Mesodermal cell (in vitro differentiated cells): ENCODE measurements around the gene AGAP1.

Source experiments
- H3K27ac ChIP-seq: 2 replicates; pipeline ENCODE4 v1.7.0; 2013; ENCODE audit warnings: mild to moderate bottlenecking, low read depth, low read length, moderate library complexity; ENCODE audit not compliant: severe bottlenecking
- H3K36me3 ChIP-seq: 2 replicates; pipeline ENCODE4 v1.7.1; 2013; ENCODE audit warnings: mild to moderate bottlenecking, low read length, moderate library complexity; ENCODE audit not compliant: control insufficient read depth, insufficient read depth
- H3K4me1 ChIP-seq: one replicate; pipeline ENCODE4 v1.7.1; 2013; ENCODE audit warnings: mild to moderate bottlenecking, low read length; ENCODE audit not compliant: insufficient read depth, control insufficient read depth, poor library complexity, severe bottlenecking
- H3K4me3 ChIP-seq: 2 replicates; pipeline ENCODE4 v1.7.0; 2013; ENCODE audit warnings: low read length, control low read depth, mild to moderate bottlenecking; ENCODE audit not compliant: insufficient read depth, poor library complexity, severe bottlenecking; ENCODE audit errors: extremely low read depth
- H3K9me3 ChIP-seq: 2 replicates; pipeline ENCODE4 v1.7.1; 2013; ENCODE audit warnings: mild to moderate bottlenecking, low read length, moderate library complexity; ENCODE audit not compliant: control insufficient read depth
- WGBS, 2 experiments: methylation state at CpG; one replicate each; pipeline ENCODE4 v1.1.5; 2013; ENCODE audit warnings: missing lambda C conversion rate in 2 of 2; ENCODE audit not compliant: insufficient coverage in 2 of 2; 5-methylcytosine and 5-hydroxymethylcytosine counted together

AGAP1 gene

DNA sequence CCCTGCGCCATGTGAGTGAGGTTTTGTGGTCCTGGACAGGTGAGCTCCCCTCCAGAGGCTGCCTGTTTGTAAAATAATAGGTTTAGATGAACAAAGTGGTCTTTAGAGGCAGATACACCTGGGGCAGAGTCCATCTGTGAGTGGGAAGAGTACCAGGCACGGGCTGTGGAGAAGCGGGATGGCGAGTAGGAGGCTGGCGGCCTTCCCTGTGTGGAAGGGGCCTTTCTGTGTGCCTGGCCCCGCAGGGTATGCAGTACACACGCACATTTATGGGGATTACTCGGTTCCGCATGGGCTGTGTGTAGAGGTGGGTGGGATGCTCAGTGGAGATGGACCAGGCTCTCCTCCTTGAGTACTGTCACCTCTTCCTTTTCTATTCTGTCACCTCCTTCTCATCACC is 64.1 kb downstream of the AGAP1 start:
- no peaks in the 10 kb centered on the region for H3K9me3 ChIP-seq
- no peaks in the 10 kb centered on the region for H3K36me3 ChIP-seq
- H3K4me3 ChIP-seq, result no peak overlapping the region
- WGBS, 2 experiments, result 90 to 100% methylated on average over 2 to 5 of the region's 9 CpGs
- H3K27ac ChIP-seq, result no peak overlapping the region
- H3K4me1 ChIP-seq, result peaks cover 27% of the 10 kb centered on the region

DNA sequence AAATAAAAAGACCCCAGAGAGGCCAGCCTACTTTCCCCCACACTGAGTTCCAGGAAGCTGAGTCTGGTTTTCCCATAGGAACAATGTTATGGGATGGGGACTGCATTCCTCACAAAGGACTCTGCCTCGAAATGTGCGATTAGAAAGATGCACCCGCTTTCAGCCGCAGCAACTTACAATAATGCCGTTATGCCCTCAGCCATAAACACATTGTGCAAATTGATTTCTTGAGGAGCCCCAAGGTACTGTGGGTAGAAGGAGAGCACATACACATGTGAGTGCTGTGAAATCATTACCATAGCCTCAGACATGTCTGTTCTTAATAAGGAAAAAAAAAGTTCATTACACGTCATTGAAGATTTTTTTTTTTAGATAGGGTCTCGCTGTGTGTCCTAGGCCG is 64.7 kb downstream of the AGAP1 start:
- no peak overlapping the region for H3K4me3 ChIP-seq
- no peaks in the 10 kb centered on the region for H3K36me3 ChIP-seq
- no peaks in the 10 kb centered on the region for H3K9me3 ChIP-seq
- H3K27ac ChIP-seq, result no peak overlapping the region
- 95 to 98% methylated on average over 6 to 8 of the region's 8 CpGs for WGBS, 2 experiments
- peaks cover 28% of the 10 kb centered on the region for H3K4me1 ChIP-seq

DNA sequence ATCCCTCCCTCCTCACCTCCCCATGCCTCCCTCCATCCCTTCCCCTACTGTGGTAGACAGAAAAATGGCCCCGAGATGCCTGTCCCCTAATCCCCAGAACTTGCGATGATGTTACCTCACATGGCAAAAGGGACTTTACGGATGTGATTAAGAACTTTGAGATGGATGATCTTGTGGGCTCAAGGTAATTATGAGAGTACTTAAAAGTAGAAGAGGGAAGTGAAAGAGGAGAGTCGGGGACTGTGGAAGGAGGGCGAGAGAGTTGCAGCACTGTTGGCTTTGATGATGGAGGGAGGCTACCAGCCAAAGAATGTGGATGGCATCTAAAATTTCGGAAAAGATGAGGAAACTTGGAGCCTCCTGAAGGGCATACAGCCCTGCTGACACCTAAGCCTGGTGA is 66.5 kb downstream of the AGAP1 start:
- H3K27ac ChIP-seq, result no peak overlapping the region
- WGBS, 2 experiments, result 91 to 98% methylated on average over 3 to 5 of the region's 6 CpGs
- H3K4me3 ChIP-seq, result no peak overlapping the region
- H3K4me1 ChIP-seq, result peaks cover 22% of the 10 kb centered on the region
- H3K9me3 ChIP-seq, result no peaks in the 10 kb centered on the region
- H3K36me3 ChIP-seq, result no peaks in the 10 kb centered on the region

DNA sequence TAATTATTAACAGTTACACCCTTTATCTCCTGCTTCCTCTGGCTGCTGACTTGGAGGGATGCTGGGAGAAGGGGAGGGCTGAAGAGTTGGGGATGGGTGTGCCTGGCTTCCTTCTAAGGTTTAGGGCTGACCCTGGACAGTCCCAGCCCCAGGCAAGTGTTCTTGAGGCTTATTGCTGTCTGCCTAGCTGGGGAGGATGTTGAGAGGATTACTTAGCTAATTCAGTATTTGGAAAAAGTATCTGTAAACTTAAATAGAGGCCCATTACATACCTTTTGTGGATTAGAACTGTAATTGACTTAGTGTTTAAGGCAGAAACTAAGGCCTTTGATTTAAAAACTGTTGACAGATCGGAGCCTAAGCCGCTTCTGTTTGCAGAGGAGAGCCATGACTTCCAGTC is 67.6 kb downstream of the AGAP1 start:
- Histone ChIP-seq H3K27ac (no peak overlapping the region), H3K4me1 (peaks cover 22% of the 10 kb centered on the region), H3K9me3 (no peaks in the 10 kb centered on the region), H3K4me3 (no peak overlapping the region), H3K36me3 (no peaks in the 10 kb centered on the region)
- WGBS, 2 experiments, result 82 to 90% methylated on average over 2 of the region's 2 CpGs

DNA sequence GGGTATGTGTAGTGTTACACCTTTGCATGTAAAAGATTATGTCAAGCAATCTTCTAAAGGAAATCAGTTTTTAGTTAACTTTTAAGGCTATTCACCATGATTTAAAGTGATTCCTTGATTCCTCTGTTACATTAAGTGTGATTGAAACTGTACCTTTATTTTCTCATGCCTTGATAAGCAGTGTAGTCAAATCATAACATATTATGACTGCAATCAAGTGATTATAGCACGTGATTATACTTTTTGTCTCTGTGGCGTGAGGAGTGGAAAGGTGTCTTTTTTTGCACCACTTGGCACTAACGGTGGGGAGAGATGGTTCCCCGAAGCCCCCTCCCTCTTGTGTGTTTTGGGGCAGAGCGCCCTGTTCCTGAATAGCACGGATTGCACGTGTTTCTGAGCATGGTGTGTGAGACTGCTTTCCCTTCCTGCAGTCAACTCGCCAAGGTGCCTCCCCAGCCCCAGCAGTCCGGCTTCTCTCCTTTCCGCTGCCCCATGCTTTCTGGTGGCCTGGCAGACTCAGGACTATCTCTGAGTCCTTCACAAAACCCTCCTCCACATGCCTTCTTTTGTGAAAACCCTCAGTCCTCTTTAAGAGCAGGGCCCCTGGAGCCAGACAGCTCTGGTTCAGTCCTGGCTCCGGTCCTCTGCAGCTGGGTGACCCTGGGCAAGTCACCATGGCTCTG is 68.4 kb downstream of the AGAP1 start:
- Histone ChIP-seq H3K4me1 (peaks cover 22% of the 10 kb centered on the region), H3K27ac (no peak overlapping the region), H3K9me3 (no peaks in the 10 kb centered on the region), H3K36me3 (peaks cover 1% of the 10 kb centered on the region), H3K4me3 (no peak overlapping the region)
- WGBS, 2 experiments, result 67 to 77% methylated on average over 6 to 10 of the region's 11 CpGs

DNA sequence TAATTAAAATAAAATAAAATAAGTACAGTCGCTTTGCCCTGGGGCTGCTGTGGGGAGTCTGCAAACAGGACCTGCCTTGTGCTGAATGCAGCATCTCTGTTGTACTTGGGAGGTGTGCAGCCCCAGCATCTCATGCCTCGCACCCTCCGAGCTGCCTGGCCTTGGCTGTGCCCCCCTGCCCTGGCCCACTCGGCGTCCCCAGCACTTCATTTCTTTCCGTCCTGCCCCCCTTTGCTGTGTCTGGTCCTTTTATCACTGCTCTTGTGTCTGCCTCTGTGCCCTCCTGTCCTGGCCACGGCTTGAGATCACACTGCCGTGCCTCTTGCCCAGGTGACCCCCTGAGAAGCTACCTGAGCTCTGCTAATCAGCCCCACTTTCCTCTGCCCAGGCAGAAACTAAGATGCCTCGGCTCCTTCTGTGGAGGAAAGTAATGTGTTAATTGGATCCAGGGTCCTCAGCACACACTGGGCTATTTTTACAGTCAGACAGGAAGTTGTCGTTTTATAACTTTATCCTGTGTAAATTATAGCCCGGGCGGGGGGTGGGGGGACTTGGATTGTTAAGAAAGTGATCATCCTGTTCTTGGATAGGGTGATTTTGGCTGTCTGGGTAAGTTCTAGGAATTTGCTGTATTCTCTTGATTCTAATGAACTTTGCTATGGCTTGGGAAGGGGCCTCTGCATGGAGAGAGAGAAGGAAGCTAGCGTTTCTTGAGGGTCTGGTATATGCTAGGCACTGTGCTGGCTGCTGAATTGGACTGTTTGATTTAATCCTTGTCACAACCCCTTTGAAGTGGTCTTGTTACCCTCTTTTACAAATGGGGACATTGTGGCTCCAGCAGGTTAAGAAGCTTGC is 69.4 kb downstream of the AGAP1 start:
- peaks cover 18% of the 10 kb centered on the region for H3K4me1 ChIP-seq
- 84 to 85% methylated on average over 9 to 12 of the region's 13 CpGs for WGBS, 2 experiments
- H3K27ac ChIP-seq, result no peak overlapping the region
- H3K4me3 ChIP-seq, result no peak overlapping the region
- H3K9me3 ChIP-seq, result peaks cover 5% of the 10 kb centered on the region
- H3K36me3 ChIP-seq, result peaks cover 7% of the 10 kb centered on the region

DNA sequence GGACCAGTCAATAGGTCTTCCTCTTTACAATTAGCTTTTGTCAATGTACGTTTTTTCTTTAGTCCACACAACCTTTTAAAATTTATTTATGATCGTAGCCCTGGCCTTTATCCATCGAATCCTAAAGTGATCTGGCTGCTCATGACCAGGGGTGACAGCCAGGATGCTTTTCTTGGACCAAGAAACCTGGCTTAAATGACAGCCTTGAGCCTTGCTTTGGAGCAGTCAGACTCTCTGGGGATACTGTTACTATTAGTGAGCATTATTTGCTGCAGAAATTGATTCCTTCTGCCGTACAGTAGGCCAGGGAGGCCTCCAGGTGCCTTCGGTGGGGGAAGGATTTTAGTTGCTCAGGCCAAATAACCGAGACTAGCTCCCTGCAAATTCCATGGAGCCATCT is 70.2 kb downstream of the AGAP1 start:
- H3K27ac ChIP-seq, result no peak overlapping the region
- WGBS, 2 experiments, result 91 to 95% methylated on average over 6 of the region's 6 CpGs
- peaks cover 13% of the 10 kb centered on the region for H3K9me3 ChIP-seq

DNA sequence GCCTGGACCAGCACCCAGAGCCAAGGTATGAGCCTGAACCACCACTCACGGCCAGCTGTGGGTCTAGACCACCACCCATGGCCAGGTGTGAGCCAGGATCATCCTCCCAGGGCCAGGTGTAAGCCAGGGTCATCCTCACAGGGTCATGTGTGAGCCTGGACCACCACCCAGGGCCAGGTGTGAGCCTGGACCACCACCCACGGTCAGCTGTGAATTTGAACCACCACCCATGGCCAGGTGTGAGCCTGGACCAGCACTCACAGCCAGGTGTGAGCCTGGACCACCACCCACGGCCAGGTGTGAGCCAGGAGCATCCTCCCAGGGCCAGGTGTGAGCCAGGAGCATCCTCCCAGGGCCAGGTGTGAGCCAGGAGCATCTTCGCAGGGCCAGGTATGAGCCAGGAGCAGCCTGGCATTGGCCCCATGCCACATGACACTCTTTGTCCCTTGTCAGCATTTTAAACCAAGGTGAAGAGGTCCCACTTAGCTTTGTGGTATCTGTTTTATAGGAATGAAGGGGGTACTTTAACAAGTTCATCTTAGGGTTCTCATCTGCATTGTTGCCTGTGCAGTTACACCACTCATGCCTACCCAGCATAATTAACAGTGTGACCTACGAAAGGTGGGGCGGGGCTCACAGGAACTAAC is 71.2 kb downstream of the AGAP1 start:
- peaks cover 16% of the 10 kb centered on the region for H3K9me3 ChIP-seq
- H3K36me3 ChIP-seq, result peaks cover 12% of the 10 kb centered on the region
- WGBS, 2 experiments, result 96 to 100% methylated on average over 3 to 4 of the region's 6 CpGs
- no peak overlapping the region for H3K4me3 ChIP-seq
- H3K4me1 ChIP-seq, result peaks cover 24% of the 10 kb centered on the region
- H3K27ac ChIP-seq, result no peak overlapping the region

More for the DNA sequence above, 70.2 kb downstream of the AGAP1 start:
- Histone ChIP-seq H3K4me1 (peaks cover 15% of the 10 kb centered on the region), H3K4me3 (no peak overlapping the region), H3K36me3 (peaks cover 12% of the 10 kb centered on the region)

DNA sequence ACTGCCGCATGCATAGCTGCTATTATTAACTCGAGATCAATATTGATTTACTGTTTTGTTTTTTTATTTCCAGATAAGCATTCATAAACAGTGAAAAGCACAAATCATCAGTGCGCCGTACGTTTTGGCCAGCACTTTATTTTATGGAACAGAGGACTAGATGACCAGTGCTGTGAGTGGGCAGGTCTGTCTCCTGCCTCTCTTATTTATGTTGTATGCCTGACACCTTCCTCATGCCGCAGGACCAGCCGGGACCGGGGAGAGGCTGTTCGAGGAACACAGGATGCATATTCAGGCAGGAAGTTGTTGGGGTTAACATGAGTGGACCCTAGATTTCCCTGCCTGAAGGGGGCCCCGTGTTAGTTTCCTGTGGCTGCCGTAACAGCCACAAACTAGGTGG is 72.6 kb downstream of the AGAP1 start:
- H3K4me1 ChIP-seq, result peaks cover 29% of the 10 kb centered on the region
- H3K9me3 ChIP-seq, result peaks cover 16% of the 10 kb centered on the region
- peaks cover 12% of the 10 kb centered on the region for H3K36me3 ChIP-seq
- no peak overlapping the region for H3K27ac ChIP-seq
- no peak overlapping the region for H3K4me3 ChIP-seq
- 83 to 97% methylated on average over 2 to 8 of the region's 11 CpGs for WGBS, 2 experiments

DNA sequence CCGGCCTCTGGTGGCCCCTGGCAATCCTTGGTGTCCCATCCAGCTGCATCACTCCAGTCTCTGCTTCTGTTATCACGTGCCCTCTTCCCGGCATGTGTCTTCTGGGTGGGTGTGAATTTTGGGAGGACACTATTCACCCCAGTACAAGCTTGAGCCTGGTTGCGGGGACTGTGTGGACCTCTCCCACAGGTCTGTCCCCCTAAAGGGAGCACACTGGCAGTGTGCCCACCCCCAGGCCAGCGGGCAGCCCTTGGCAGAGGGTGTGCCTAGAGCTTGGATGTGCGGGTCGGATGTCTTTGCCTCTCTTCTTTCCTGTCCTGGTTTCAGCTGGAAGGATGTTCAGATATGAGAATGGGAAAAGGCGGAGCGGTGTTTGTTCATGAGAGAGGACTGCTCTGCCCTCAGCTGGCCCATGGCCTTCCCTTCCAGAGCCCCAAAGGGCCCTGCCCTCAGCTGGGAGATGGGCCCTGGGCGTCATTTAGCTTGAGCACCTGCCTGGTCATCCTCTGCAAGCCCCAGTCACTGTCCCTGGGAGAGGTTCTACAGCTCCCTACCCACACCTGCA is 73.2 kb downstream of the AGAP1 start:
- Histone ChIP-seq H3K4me1 (peaks cover 29% of the 10 kb centered on the region), H3K36me3 (peaks cover 12% of the 10 kb centered on the region), H3K27ac (no peak overlapping the region), H3K9me3 (peaks cover 16% of the 10 kb centered on the region), H3K4me3 (no peak overlapping the region)
- 95% methylated on average over 7 of the region's 10 CpGs for WGBS, 2 experiments
